ENCODE measurements around the gene ALDH3B1. TPM values are rescaled to one million over a fixed set of nuclear protein-coding genes. Genes with fewer than 3 reads are reported as not detected.

ALDH3B1 gene
- total and polyA plus RNA-seq, 9 of the 15 experiments (the other 6 are each of a cell fraction or from before 2014, with no cell fraction given) = 0.01 to 0.35 (median 0.07) TPM; not detected in 2

DNA sequence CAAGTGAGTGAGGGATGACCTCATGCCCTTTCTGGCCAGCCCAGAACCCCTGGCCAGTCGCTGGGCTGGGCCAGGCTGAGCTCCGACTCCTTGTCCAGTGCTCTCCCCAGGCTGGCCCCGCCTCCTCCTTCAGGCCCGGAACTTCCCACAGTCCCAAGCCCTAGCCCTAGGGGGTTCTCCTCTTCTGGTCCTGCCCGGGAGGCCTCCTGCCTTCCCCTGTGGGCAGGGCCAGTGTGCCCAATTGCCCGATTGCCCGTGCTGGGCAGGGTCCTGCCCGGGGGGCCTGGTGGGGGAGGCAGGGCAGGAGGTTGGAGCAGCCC is 32.9 kb downstream of the ALDH3B1 start:
- POLR2A ChIA-PET = interaction anchor here (0.7 to 4.9 kb wide), 7 partner anchors 10 to 334 kb away, joined by 3 to 55 read pairs (median 4); no protein-coding TSS in a partner anchor
- H3K4me1 ChIP-seq (replicated peaks in 1 of 2; ENCODE audit: control insufficient read depth in 2 of 2, insufficient read depth in 2 of 2, low read length in 2 of 2) = peaks cover 38 to 77% of the 10 kb centered on the region in 2 experiments
- peak overlapping the region; percentile 14; the same call in 1 of the 2 replicates for H3K4me3 ChIP-seq
- H3K36me3 ChIP-seq (ENCODE audit: control insufficient read depth, insufficient read depth, low read length) = peaks cover 60% of the 10 kb centered on the region; the same call in 2 of the 3 replicates
- peak overlapping the region; percentile 57 for H3K4me2 ChIP-seq (ENCODE audit: insufficient read depth, low read length)
- H4K20me1 ChIP-seq (replicated peaks; ENCODE audit: control insufficient read depth, insufficient read depth, low read length) = peaks cover 4% of the 10 kb centered on the region; the same call in 1 of the 2 replicates
- no peaks in the 10 kb centered on the region for H3K9me1 ChIP-seq (ENCODE audit: control insufficient read depth, insufficient read depth, low read length)
- no peaks in the 10 kb centered on the region for H3K9me3 ChIP-seq (replicated peaks; ENCODE audit: control insufficient read depth, insufficient read depth, low read depth, low read length)
- no peaks in the 10 kb centered on the region for H3K27me3 ChIP-seq (ENCODE audit: control insufficient read depth in 2 of 2, insufficient read depth in 2 of 2, low read length in 2 of 2)
- no peak for FAIRE-seq
- WGBS (ENCODE audit: insufficient coverage, low coverage, missing lambda C conversion rate) = 20% methylated on average over 8 of the region's 8 CpGs
- peak; percentile 4; the same call in 2 of the 3 replicates for ATAC-seq
- H3K9ac ChIP-seq (ENCODE audit: insufficient read depth in 1 of 2, low read depth in 2 of 2, low read length in 2 of 2) = peak overlapping the region; percentile 69 to 90; a peak in 3 of 4 replicates
- peak overlapping the region; percentile 56 for H2AFZ ChIP-seq (ENCODE audit: low read depth, low read length)
- in situ Hi-C loops (cut with MboI) = no loop called here
- H3K79me2 ChIP-seq (ENCODE audit: control insufficient read depth, insufficient read depth, low read length) = peaks cover 37% of the 10 kb centered on the region
- BruUV-seq (replicated peaks) = no TSS peak
- CTCF ChIA-PET (ENCODE audit: low intra/inter-chr PET ratio) = no interaction called here
- H3K27ac ChIP-seq (ENCODE audit: extremely low read depth, low read depth, low read length) = peak overlapping the region; percentile 90
- intact Hi-C loops (cut with micrococcal nuclease) = no loop called here
- peak; percentile 44 to 59 (median 53) for DNase-seq (ENCODE audit: extremely low read depth in 1 of 4, low spot score in 3 of 4)
- no peak for TF ChIP-seq BHLHE40 (IDR thresholded peaks at IDR 0.05; ENCODE audit: low read length)
- 0 out of 2 replicates have a peak, but pooled peaks have one; percentile 79 for TF ChIP-seq ZNF717 (CRISPR knock-in tag; IDR thresholded peaks at IDR 0.05)
- TF ChIP-seq, protein P1, sequence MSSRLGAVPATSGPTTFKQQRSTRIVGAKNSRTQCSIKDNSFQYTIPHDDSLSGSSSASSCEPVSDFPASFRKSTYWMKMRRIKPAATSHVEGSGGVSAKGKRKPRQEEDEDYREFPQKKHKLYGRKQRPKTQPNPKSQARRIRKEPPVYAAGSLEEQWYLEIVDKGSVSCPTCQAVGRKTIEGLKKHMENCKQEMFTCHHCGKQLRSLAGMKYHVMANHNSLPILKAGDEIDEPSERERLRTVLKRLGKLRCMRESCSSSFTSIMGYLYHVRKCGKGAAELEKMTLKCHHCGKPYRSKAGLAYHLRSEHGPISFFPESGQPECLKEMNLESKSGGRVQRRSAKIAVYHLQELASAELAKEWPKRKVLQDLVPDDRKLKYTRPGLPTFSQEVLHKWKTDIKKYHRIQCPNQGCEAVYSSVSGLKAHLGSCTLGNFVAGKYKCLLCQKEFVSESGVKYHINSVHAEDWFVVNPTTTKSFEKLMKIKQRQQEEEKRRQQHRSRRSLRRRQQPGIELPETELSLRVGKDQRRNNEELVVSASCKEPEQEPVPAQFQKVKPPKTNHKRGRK (tag; IDR thresholded peaks at IDR 0.05) = no peak
- TF ChIP-seq, protein P2, sequence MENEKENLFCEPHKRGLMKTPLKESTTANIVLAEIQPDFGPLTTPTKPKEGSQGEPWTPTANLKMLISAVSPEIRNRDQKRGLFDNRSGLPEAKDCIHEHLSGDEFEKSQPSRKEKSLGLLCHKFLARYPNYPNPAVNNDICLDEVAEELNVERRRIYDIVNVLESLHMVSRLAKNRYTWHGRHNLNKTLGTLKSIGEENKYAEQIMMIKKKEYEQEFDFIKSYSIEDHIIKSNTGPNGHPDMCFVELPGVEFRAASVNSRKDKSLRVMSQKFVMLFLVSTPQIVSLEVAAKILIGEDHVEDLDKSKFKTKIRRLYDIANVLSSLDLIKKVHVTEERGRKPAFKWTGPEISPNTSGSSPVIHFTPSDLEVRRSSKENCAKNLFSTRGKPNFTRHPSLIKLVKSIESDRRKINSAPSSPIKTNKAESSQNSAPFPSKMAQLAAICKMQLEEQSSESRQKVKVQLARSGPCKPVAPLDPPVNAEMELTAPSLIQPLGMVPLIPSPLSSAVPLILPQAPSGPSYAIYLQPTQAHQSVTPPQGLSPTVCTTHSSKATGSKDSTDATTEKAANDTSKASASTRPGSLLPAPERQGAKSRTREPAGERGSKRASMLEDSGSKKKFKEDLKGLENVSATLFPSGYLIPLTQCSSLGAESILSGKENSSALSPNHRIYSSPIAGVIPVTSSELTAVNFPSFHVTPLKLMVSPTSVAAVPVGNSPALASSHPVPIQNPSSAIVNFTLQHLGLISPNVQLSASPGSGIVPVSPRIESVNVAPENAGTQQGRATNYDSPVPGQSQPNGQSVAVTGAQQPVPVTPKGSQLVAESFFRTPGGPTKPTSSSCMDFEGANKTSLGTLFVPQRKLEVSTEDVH (IDR thresholded peaks at IDR 0.05; ENCODE audit: low read depth, partially characterized antibody) = no peak
- TF ChIP-seq PCBP1 (IDR thresholded peaks at IDR 0.05; ENCODE audit: low read depth, low read length, poor library complexity, severe bottlenecking) = peak; percentile 21
- TF ChIP-seq ZNF780A (CRISPR knock-in tag; IDR thresholded peaks at IDR 0.05) = 0 out of 2 replicates have a peak, but pooled peaks have one; percentile 49
- no peak for TF ChIP-seq TEAD1 (CRISPR knock-in tag; IDR thresholded peaks at IDR 0.05)
- 0 out of 2 replicates have a peak, but pooled peaks have one; percentile 22 for TF ChIP-seq ERF (CRISPR knock-in tag; IDR thresholded peaks at IDR 0.05)
- 0 out of 2 replicates have a peak, but pooled peaks have one; percentile 46 for TF ChIP-seq ZNF431 (CRISPR knock-in tag; IDR thresholded peaks at IDR 0.05)
- TF ChIP-seq MAFG (tag; conservative IDR thresholded peaks at IDR 0.05) = no peak
- TF ChIP-seq SRF (CRISPR knock-in tag; IDR thresholded peaks at IDR 0.05) = 0 out of 4 replicates have a peak, but pooled peaks of 1 of the 2 experiments have one; percentile 3
- TF ChIP-seq ATF1 (CRISPR knock-in tag; IDR thresholded peaks at IDR 0.05) = no peak
- no peak for TF ChIP-seq ATF1 (tag; IDR thresholded peaks at IDR 0.05)
- 0 out of 2 replicates have a peak, but pooled peaks have one; percentile 37 for TF ChIP-seq ZBTB17 (CRISPR knock-in tag; IDR thresholded peaks at IDR 0.05)

Data from K562 (cell line).